Upper lobe of left lung (tissue), 6 donors: ENCODE measurements around the gene RXFP2. TPM values are rescaled to one million over a fixed set of nuclear protein-coding genes. Genes with fewer than 3 reads are reported as not detected.

Experiments
- ATAC-seq, 2 donors: fragments of 200-7000 bp; cut with Tn5 transposase; one replicate each; pipeline ENCODE4 v1.9.1; 2022; ENCODE audit warnings: mild to moderate bottlenecking in 2 of 2, moderate library complexity in 2 of 2; ENCODE audit not compliant: low FRiP score in 2 of 2
- DNase-seq, 2 donors: peaks; one replicate each; pipeline ENCODE4 v3.0.0-alpha.2; 2019 to 2020
- H3K27ac ChIP-seq, 4 donors: fragments of 200-600 bp; sonication (generic); one replicate each; pipeline ENCODE4 v1.5.1; 2016 to 2019
- H3K27me3 ChIP-seq, 4 donors: fragments of 200-600 bp; sonication (generic); one replicate each; pipeline ENCODE4 v1.5.1; 2017 to 2019
- H3K36me3 ChIP-seq, 4 donors: fragments of 200-600 bp; sonication (generic); one replicate each; pipeline ENCODE4 v1.5.1; 2016 to 2019
- H3K4me1 ChIP-seq, 4 donors: fragments of 200-600 bp; sonication (generic); one replicate each; pipeline ENCODE4 v1.5.1; 2018 to 2019
- H3K4me3 ChIP-seq, 4 donors: fragments of 200-600 bp; sonication (generic); one replicate each; pipeline ENCODE4 v1.5.1; 2017 to 2019; ENCODE audit warnings: mild to moderate bottlenecking in 2 of 4, moderate library complexity in 1 of 4
- H3K9me3 ChIP-seq, 4 donors: fragments of 200-600 bp; sonication (generic); one replicate each; pipeline ENCODE4 v1.5.1; 2018 to 2019
- EP300 ChIP-seq, 4 donors: sonication (generic); formaldehyde crosslinking; IDR thresholded peaks; one replicate each; pipeline ENCODE4 v1.5.1; 2017; ENCODE audit warnings: antibody characterized with exemption in 4 of 4, control low read depth in 2 of 4
- POLR2A ChIP-seq, 4 donors: fragments of 450-650 bp; IDR thresholded peaks; one replicate each; pipeline ENCODE4 v1.5.1; 2016 to 2017; ENCODE audit warnings: antibody characterized with exemption in 4 of 4, mild to moderate bottlenecking in 2 of 4
- POLR2AphosphoS5 ChIP-seq, 2 donors: sonication (generic); formaldehyde crosslinking; IDR thresholded peaks; one replicate each; pipeline ENCODE4 v1.5.1; 2017; ENCODE audit warnings: antibody characterized with exemption in 2 of 2
- WGBS, 2 donors: methylation state at CpG; one replicate each; pipeline ENCODE4 v1.1.5; 2017 to 2018; 5-methylcytosine and 5-hydroxymethylcytosine counted together
- total RNA-seq, 6 donors: library from RNA; depleted of rRNA in 4 of 6; stranded (reverse); fragments of >200 nt in 4 of 6; gene quantifications; one replicate each; pipeline versions ENCODE4 v1.1.0 to v1.2.1, GENCODE V29; 2016 to 2021
- TF ChIP-seq, protein P1 (sequence below), 6 experiments: fragments of 450-650 bp in 4 of 6; fragments of 200-600 bp in 2 of 6; sonication (generic) in 2 of 6; IDR thresholded peaks; one replicate each; pipeline ENCODE4 v1.5.1; 2016 to 2019; ENCODE audit warnings: antibody characterized with exemption in 6 of 6
- donor health status: DM: no; HTN: no; CAD: no; lungs with moderate emphysema.
- donor health status: DM: no; HTN: yes; CAD: no; lungs with severe emphysema.

Gene RXFP2
- total RNA-seq, 6 donors from 2014 or later, result not detected

DNA sequence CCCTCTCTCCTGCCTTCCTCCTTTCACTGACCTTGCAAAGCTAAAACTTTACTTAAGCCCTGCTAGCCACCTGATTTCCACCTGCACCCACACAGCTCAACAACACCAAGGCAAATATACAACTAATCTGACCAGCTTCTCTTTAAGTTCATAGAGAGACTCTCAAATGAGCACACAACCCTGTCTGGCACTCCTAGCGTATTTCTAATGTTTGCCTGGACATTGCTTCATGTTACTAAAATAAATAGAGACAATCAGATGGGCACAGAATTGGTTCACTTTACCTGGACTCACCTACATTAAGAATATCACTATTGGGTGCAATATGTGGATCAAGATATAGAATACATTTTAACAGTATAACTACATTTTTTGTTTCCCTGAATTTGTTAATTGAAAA is 33.2 kb upstream of the RXFP2 start:
- DNase-seq, result no peak
- WGBS, 2 donors, result 57 to 63% methylated on average over 1 of the region's 1 CpG
- Histone ChIP-seq H3K27ac (no peak overlapping the region), H3K36me3 (no peaks in the 10 kb centered on the region), H3K9me3 (no peaks in the 10 kb centered on the region), H3K27me3 (no peaks in the 10 kb centered on the region), H3K4me3 (no peak overlapping the region), H3K4me1 (no peaks in the 10 kb centered on the region)
- TF ChIP-seq EP300 (IDR thresholded peaks at IDR 0.05) (no peak), POLR2A (IDR thresholded peaks at IDR 0.05) (no peak), POLR2AphosphoS5 (IDR thresholded peaks at IDR 0.05) (no peak)
- TF ChIP-seq, protein P1, sequence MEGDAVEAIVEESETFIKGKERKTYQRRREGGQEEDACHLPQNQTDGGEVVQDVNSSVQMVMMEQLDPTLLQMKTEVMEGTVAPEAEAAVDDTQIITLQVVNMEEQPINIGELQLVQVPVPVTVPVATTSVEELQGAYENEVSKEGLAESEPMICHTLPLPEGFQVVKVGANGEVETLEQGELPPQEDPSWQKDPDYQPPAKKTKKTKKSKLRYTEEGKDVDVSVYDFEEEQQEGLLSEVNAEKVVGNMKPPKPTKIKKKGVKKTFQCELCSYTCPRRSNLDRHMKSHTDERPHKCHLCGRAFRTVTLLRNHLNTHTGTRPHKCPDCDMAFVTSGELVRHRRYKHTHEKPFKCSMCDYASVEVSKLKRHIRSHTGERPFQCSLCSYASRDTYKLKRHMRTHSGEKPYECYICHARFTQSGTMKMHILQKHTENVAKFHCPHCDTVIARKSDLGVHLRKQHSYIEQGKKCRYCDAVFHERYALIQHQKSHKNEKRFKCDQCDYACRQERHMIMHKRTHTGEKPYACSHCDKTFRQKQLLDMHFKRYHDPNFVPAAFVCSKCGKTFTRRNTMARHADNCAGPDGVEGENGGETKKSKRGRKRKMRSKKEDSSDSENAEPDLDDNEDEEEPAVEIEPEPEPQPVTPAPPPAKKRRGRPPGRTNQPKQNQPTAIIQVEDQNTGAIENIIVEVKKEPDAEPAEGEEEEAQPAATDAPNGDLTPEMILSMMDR (IDR thresholded peaks at IDR 0.05), result no peak
- ATAC-seq, result no peak

DNA sequence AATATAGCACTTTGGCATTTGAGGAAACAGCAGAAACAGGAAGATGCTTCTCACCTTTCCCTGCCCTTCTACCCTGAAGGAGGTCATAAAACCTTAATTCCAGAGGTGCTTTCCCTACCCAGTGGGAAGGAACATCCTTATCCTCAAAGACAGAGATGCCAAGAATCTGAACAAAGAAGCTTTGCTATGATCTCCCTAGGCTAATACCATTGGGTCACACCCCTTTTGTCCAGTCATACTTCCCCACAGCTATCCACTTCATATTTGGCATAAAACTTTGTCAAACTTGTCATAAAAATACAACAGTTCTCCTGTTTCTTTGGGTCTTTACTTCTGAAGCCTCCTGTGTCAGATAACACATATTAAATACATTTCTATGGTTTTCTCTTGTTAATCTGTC is 21.7 kb upstream of the RXFP2 start:
- Histone ChIP-seq H3K36me3 (no peaks in the 10 kb centered on the region), H3K27me3 (no peaks in the 10 kb centered on the region), H3K4me3 (no peak overlapping the region), H3K27ac (no peak overlapping the region), H3K4me1 (no peaks in the 10 kb centered on the region), H3K9me3 (no peaks in the 10 kb centered on the region)
- TF ChIP-seq, protein P1 (IDR thresholded peaks at IDR 0.05), result no peak
- TF ChIP-seq EP300 (IDR thresholded peaks at IDR 0.05) (no peak), POLR2A (IDR thresholded peaks at IDR 0.05) (no peak), POLR2AphosphoS5 (IDR thresholded peaks at IDR 0.05) (no peak)
- ATAC-seq (no peak), DNase-seq (no peak)

DNA sequence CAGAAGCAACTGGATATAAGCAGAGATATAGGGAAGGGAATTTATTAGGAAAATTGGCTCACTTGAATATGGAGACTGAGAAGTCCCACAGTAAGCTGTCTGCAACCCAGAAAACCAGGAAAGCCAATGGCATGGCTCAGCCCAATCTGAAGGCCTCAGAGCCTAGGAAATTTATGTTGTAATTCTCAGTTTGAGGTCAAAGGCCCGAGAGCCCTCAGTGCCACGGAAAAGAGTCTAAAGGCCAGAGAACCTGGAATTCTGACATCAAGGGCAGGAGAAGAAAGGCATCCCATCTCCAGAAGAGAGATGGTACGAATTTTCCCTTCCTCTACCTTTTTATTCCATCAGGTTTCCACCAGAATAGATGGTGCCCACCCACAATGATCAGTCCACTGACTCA is 20.1 kb upstream of the RXFP2 start:
- ATAC-seq (no peak), DNase-seq (no peak)
- Histone ChIP-seq H3K9me3 (no peaks in the 10 kb centered on the region), H3K4me3 (no peak overlapping the region), H3K27ac (no peak overlapping the region), H3K4me1 (no peaks in the 10 kb centered on the region), H3K27me3 (no peaks in the 10 kb centered on the region), H3K36me3 (no peaks in the 10 kb centered on the region)
- no peak for TF ChIP-seq EP300 (IDR thresholded peaks at IDR 0.05)
- no peak for TF ChIP-seq POLR2AphosphoS5 (IDR thresholded peaks at IDR 0.05)
- TF ChIP-seq, protein P1 (IDR thresholded peaks at IDR 0.05), result no peak
- no peak for TF ChIP-seq POLR2A (IDR thresholded peaks at IDR 0.05)
- WGBS, 2 donors, result 73 to 83% methylated on average over 3 of the region's 3 CpGs

DNA sequence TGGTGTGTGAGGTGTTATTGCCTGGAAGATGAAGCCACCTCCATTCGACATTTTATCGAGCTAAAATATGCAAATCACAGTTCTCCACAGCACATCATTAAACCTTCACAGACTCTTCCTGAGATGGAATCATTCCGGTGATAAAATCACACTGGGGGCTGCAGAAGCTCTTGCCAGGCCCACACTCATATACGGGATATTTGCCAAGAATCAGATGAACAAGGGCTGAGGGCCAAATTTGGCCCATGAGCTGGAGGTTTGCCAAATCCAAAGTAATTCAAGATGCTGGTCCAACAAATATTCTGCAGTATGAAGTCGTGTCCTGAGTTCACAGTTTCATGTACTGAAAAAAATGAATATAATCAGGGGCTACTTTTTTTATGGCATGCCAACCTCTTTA is 16.7 kb upstream of the RXFP2 start:
- Histone ChIP-seq H3K27me3 (no peaks in the 10 kb centered on the region), H3K36me3 (no peaks in the 10 kb centered on the region), H3K4me3 (no peak overlapping the region), H3K4me1 (no peaks in the 10 kb centered on the region), H3K27ac (no peak overlapping the region), H3K9me3 (no peaks in the 10 kb centered on the region)
- DNase-seq (no peak), ATAC-seq (no peak)
- WGBS, 2 donors, result 33 to 40% methylated on average over 5 of the region's 5 CpGs
- TF ChIP-seq, protein P1 (IDR thresholded peaks at IDR 0.05), result no peak
- no peak for TF ChIP-seq POLR2AphosphoS5 (IDR thresholded peaks at IDR 0.05)
- TF ChIP-seq EP300 (IDR thresholded peaks at IDR 0.05), result no peak
- no peak for TF ChIP-seq POLR2A (IDR thresholded peaks at IDR 0.05)

DNA sequence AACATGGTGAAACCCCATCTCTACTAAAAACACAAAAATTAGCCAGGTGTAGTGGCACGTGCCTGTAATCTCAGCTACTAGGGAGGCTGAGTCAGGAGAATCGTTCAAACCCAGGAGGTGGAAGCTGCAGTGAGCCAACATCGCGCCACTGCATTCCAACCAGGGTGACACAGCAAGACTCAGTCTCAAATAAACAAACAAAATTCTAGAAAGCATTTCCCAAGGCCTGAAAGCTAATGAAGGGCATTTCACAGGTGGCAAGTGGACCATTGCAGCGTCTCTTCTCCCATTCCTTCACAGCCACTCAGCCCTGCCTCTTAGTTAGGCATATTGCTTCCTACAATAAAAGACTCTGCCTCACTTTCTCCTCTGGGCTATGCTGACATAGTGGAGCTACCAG is 13.5 kb upstream of the RXFP2 start:
- no peak overlapping the region for H3K4me3 ChIP-seq
- WGBS, 2 donors, result 86 to 92% methylated on average over 5 of the region's 5 CpGs
- TF ChIP-seq POLR2AphosphoS5 (IDR thresholded peaks at IDR 0.05) (no peak), EP300 (IDR thresholded peaks at IDR 0.05) (no peak), POLR2A (IDR thresholded peaks at IDR 0.05) (no peak)
- TF ChIP-seq, protein P1 (IDR thresholded peaks at IDR 0.05), result no peak
- H3K9me3 ChIP-seq, result no peaks in the 10 kb centered on the region
- ATAC-seq (no peak), DNase-seq (no peak)
- H3K27me3 ChIP-seq, result no peaks in the 10 kb centered on the region
- H3K27ac ChIP-seq, result no peak overlapping the region
- H3K4me1 ChIP-seq, result no peaks in the 10 kb centered on the region
- no peaks in the 10 kb centered on the region for H3K36me3 ChIP-seq
